GM19438 (cell line): Measurements from ENCODE around the gene SLAMF9.
"Not testable (repeated sequence)": the region's sequence is repeated elsewhere in the genome, so short reads cannot be mapped to it uniquely, and the experiment has no call there.

Source experiments
- ATAC-seq: cut with Tn5 transposase; IDR thresholded peaks from one replicate; pipeline ENCODE4 v1.9.1; 2021; ENCODE audit warnings: low read depth; ENCODE audit not compliant: unreplicated experiment

The SLAMF9 gene

DNA sequence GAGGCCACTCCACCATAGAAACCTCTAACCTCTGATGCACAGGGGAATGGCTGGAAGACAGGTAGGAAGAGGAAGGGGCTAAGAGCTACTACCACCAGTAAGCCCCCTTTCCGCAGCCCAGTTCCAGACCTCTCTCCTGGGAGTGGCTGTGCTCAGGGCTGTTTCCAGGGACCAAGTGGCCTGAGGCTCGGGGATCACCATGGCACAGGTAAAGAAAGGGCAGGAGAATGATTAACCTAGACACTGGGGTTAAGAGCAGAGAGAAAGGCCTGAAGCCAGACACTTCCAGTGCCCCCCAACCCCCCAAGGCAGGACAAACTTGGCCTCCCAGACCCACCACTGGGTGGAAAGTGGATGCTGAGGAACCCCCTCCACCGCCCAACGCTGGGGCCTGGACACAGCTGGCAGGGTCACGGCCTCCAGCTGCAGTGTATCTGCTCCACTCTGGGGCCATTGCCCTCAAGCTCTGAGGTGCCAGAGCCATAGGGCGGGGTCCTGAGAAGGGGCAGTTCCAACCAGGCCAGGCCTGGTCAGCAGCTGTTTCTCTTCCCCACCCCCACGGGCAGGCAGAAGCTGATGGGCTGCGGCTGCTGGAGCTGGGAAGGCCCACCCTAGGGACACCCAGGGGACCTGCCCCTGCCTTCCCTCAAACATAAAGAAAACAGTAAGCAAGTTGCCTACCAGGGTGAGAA is 31.4 kb downstream of the SLAMF9 start:
- no peak for ATAC-seq

DNA sequence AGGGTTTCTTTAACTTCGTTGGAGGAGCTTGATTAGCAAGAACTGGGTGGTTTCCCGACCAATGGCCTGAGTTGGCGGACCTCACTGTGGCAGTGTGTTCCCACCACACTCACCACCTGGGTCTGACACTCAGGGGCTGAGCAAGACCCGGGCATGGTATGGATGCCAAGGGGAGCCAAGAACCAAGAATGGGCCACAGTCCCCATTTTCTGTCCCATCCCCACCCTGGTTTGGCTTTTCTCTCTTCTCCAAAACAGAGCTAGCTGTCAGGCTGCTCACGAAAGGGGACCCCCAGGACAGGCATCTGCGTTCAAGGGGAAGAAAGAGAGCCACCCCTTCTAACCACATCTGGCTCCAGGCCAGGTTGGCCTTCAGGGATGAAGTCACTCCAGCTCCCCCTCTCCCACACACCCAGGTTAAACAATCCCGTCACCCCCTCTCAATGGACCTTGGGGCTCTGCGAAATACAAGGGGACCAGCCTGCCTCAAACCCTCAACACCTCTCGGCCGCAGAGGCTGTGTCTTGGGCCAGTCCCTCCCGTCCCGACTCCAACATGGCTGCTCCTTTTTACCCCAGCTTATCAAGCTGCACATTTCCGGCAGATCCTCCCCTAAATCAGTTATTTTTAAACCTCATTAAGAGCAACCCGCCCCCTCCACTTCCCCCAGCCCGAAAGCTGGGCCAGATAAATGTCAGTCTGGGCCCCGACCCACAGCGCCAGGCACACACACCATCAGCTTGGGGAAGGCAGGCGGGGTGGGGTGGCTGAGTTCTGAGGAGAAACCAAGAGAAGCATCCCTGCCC is 32.1 kb downstream of the SLAMF9 start:
- ATAC-seq = no peak

DNA sequence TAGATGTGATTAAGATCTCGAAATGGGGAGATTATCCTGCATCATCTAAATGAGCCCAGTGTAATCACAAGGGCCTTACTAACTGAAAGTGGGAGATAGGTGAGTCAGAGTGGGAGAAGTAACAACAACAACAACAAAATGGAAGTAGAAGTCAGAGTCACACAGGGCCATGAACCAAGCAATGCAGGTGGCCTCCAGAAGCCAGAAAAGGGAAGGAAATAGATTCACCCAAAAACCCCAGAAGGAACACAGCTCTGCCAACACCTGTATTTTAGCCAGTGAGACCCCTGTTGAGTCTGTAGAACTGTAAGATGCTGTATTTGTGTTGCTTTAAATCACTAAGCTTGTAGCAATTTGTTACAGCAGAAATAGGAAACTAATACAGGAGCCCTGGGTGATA is 32.8 kb downstream of the SLAMF9 start:
- peak; percentile 17 for ATAC-seq

DNA sequence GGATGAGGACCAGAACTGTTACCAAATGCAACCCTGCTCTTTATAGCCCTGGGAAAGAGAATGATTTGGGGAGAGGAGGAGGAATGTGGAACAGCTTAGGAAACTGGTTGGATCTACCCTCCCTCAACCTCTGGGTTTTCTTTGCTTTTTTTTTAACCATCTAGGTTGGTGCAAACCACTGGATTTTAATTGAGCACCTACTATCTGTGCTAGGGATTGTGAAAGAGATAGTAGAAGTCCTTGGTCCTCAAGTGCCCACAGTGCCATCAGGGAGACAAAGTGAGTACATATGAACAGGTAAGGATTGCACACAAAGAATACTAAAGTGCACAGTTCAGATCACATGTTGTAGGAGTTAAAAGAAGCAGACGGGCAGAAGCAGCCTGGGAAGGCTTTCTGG is 33.4 kb downstream of the SLAMF9 start:
- ATAC-seq = no peak

DNA sequence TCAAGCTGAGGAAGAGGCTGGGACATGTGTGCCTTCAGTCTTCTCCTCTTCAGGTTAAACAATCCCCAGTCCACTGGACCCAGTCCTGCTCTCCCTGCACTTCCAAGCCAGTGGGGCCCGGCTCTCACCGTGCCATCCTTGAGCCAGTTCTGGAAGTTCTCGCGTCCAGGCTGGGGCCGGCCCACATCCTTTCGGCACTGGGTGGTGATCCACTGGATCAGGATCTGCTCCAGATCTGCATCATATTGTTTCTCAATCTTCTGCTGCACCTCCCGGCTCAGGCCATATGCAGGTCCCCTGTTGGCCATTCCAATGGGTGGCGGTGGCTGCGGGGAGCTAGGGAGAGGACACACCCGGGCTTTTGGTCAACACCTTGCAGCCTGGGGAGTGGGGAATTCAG is 33.8 kb downstream of the SLAMF9 start:
- ATAC-seq = no peak

DNA sequence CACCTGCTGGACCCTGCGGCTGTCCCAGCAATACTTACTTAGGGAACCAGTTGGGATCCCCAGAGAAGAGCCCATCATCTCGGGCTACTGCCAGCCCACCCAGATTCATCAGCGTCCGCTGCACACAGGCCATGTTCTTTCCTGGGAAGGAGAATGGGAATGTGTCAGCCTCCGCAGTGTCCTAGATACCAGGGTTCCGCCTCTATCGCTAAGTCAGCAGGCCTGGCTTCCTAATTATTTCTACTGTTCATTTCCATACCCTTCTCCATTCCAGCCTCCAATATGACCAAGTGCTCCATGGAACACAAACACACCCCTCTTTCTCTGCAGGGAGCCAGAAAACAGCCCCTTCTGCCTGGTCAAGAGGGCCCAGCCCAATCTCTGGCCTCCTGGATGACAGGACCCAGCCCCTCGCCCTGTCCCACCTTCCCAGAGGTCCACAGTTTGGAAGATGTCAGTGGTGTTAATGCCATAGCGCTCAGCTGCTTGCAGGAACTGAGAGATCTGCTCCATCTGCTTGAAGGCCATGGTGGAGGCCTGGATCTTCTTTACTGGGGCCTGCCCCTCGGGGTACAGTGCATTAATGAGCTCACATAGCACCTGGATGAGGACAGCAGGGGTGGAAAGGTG is 34.7 kb downstream of the SLAMF9 start:
- ATAC-seq = no peak

DNA sequence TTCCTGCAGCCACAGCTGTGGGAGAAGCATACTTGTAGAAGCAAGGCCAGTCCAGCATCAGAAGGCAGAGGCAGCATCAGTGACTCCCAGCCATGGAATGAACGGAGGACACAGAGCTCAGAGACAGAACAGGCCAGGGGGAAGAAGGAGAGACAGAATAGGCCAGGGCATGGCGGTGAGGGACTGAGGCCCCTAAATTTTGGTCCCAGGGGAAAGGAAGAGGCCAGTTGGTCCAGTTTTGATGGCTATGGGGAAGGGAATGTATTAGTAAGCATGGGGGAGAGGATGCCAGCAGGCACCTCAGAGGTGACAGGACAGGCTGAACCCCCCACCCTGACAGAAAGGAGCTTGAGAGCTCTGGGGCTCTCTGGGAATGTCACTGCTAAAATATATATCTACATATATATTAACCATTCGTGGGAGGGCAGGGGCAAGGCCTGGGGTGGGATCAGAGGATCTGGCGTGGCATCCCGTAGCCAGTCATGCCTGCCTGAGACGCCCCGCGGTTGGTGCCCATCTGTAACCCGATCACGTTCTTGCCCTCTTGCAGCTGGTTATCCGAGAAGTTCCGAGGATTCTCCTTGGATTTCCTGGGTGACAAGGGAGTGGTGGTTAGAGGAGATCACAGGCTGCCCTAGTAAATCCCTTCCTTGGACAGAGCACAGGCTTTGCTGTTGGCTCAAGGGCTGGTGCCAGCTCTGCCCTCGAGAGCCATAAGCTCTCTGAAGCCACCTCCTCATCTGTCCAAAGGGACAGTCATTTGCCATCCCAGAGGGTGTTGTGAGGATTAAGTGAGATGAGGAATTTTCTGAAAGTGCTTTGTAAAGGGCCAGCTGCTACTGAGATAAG is 35.5 kb downstream of the SLAMF9 start:
- ATAC-seq = no peak

DNA sequence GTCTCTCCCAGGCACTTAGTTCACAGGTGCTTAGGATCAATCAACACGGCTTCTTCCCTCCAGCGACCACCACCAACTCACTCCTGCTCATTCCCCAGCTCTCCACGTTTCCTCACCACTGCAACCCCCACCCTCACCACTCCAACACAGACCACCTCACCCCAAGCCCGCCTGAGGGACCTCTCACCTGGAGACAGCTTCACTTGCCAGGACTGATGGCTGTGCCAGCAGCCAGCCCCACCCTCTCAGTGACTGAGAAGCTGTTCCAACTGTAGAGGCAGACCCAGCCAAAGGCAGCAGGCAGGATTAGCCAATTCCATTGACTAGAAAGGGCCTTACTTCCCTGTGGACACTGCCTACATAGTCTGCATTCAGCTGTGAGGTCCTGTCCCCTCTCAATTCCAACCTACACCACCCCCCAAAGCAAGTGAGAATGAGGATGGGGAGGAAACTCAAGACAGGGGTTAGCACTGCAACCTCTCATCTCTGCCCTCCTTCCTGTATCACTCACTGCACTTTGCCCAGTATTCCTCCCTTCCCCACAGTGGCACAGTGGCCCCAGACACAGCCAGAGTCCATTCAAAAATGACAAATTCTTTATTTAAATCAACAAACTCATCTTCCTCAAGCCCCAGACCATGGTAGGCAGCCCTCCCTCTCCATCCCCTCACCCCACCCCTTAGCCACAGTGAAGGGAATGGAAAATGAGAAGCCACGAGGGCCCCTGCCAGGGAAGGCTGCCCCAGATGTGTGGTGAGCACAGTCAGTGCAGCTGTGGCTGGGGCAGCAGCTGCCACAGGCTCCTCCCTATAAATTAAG is 36.3 kb downstream of the SLAMF9 start:
- ATAC-seq = no peak

DNA sequence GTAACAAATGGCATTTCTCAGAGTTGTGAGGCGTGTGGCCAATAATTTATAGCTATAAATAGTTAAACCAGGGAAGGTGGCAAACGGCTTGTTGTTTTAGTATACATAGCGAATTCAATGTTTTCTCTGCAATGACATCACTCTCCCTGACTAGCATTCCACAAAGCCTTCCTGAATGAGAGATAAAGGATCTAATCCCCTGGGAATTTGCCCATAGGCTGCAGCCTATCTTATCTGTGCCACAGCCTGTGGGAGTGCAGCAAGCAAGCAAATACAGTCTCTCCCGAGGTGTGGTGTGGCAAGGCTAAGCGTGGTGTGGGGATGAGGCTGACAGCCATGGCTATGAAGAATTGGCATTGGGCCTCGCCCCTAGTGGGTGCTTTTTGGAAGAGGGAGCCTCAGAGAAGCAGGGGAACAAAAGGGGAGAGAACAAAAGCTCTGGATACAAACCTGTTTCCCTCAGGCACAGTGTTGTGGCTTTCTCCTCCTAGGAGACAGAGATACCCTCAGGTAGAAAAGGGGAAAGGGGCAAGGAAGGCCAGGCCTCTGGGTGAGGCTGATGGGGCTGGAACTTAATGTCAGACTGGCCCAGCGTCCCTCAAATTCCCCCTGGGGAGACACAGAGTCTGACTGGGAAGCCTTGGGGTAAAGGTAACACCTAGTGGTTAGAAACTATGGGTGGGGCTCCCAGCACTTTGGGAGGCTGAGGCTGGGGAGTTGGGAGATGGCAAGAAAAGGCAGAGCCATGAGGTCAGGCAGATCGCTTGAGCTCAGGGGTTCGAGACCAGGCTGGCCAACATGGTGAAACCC is 37.6 kb downstream of the SLAMF9 start:
- no peak for ATAC-seq

DNA sequence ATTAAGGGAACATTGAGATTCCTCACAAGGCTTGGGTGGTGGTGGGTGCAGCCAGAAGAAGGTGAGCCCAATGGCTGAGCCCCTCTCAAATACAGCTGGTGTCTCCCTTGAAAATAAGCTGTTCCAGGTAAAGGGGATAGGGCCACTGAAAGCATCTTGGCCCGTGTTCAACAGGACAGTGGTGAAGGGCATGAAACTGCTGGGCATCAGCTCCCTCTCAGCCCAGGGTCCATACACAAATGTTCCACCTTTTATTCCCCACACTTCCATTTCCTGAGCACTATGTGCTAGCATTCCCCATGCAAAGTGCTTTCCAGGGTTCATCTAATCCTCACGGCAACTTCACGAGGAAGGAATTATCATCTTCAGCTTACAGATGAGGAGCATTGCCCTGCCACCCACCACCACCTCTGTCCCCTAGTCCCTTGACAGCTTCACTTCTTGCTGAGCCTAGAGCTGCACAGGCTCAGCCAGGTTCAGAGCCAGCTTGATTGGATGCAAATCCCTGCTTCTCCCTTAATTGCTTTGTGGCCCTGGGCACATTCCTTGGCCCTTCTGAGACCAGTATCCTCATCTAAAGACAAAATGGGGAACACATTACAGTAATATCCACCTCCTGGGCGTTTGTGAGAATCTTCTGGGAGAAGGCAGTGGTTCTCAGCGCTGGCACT is 38.3 kb downstream of the SLAMF9 start:
- ATAC-seq = no peak

DNA sequence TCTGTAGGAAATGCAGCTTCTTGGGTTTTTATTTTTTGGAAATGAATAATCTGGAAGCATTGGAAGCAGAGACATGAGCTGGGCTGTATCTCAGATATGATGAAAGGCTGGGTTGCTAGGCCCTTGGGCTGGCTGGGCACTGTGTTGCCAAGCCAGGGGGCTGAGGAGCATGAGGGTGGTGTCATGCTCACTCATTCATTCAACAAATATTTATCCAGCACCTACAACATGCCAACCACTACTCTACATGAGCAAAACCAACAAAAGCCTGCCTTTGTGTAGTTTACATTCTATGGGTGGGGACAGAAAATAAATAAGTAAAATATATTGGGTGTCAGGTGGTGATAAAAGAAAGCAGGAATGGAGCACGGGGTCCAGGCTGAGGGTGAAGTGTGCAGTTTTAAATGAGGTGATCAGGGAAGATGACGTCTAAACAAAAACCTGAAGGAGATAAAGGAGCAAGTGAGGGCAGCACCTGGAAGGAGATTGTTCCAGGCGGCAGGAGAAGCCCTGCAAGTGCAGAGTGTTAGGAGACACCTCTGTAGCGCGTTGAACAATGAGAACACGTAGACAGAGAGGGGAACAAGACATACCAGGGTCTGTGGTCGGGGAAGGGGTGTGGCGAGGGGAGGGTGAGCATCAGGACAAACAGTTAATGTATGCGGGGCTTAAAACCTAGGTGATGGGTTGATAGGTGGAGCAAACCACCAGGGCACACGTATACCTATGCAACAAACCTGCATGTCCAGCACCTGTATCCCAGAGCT is 39.6 kb downstream of the SLAMF9 start:
- ATAC-seq = no peak

DNA sequence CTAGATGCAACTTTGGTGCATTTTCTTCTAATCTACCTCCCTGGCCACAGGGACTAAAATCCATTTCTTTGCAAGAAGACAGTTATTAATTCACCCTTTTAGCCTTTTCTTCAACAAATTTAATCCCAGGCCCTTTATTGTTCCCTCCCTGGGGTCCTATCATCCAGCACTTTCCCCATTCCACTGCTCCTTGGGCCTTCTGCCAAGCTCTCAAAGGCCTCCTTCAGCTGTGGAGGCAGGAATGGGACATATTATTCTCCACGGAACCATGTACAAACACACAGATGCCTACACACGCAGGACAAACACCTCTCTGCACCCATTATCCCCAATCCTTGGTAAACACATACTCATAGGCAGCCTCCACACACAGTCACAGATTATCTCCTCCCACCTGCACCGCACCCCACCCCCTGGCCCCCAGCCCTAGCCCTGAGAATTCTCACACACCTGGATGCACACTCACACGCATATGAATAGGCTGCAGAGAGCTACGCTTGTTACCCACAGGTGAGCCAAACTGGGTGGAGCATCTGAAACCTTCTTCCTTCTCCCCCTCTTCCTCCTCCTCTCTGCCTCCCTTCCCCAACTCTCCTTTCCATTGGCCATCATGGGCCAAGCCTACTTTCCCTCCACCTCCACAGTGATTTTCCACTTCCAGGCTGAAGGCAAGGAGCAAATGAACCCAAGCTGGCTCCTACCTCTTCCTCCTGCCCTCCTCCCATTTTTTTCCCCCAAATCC is 40.4 kb downstream of the SLAMF9 start:
- no peak for ATAC-seq

DNA sequence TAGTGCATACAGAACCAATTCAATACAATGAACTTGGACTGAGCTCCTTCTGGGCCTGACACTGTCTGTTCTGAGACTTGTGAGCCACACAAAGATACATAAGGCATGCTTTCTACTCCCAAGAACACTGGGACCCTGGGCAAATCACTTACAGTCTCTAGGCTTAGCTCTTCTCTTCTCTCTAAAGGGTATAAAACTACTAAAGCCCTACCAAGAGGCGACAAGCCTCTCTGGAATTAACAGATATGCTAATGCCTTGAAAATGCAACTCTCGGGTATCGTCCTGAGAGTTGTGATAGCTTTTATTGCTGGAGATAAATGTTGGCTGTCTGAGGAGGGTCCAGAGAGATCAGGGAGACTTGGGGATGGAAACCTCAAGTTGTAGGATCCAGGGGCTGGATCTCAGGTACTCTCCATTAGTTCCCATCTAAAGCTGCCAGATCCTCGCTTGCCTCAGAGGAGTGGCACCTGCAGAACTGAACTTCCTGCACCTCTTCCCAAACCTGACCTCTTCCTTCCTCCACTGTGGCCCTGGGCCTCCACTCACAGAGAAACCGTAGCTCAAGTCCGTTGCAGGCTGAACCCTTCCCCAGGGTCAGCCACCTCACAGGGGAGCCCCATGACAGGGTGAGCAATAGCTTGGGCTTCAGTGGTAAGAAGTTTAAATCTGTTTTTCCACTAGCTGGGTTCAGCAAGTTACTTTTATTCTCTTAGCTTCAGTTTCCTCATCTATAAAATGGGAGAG is 42.5 kb downstream of the SLAMF9 start:
- no peak for ATAC-seq

DNA sequence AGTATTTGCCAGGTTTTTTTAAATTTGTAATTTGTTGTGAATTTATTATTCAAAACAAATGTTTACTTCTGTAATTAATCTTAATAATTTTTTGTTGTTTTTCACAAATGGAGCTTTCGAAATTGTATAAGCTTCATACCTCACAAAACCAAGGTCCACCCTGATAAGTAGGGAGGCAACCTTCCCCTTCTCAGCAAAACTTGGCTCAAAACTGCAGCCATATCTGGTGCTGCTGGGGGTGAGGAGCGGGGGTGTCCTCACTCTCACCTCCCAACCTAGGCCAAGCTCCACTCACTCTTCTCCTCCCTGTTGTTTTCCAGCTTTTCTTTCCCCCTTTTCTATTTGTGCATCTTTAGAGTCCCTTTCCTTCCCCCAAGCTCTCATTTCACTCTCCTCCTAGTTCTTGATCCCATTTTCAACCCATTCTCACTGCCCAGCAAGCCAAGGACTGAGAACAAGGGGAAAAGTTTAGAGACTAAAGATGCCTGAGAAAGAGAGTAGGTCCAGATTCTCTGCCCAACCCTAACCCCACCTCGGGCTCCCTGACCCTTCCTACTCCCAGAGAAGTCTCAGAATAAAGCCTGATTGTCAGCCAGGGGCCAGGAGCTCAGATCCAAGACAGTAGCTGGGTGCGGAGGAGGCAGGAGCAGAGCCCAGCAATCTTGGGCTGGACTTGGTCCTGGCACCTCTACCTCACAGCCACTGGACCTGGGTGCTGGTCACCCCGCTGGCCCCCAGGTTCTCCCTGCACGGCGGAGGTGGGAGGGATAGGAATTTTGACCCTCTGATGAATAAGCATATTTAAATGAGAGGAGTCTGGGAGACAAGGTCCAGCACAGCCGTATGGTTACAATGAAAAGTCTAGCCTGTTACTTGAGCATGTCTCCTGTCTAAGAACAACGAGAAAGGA is 45.8 kb downstream of the SLAMF9 start:
- ATAC-seq = no peak

DNA sequence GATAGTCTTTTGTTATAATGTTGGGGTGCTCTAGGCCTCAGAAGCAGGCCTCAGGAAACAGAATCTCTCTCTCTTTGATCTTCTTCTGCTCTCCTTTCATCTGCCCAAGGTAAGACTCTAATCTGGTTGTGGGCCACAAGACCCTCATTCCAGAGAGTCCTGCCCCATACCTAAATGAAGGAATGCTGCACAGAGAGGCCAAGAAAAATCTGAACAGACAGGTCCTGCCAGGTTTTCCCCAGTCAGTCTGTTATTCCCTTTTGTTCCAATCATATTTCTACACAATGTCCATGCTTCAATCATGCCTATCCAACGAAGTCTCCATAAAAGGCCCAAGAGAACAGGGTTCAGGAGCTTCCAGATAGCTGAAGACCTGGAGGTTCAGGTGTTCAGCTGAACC is 47.1 kb downstream of the SLAMF9 start:
- ATAC-seq = no peak

DNA sequence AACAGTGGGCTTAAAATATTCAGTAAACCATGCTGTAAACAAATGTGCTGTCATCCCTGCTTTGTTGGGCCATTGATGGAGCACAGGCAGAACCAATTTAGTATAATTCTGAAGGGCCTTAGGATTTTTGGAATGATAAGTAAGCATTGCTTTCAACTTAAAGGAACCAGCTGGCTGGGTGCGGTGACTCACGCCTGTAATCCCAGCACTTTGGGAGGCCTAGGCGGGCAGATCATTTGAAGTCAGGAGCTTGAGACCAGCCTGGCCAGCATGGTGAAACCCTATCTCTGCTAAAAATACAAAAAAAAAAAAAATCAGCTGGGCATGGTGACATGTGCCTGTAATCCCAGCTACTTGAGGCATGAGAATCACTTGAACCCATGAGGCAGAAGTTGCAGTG is 50.0 kb downstream of the SLAMF9 start:
- ATAC-seq = not testable (repeated sequence)
